Neuron (in vitro differentiated cells): ENCODE measurements around the gene HGFAC.

Experiments
- H2AFZ ChIP-seq: one replicate; pipeline ENCODE4 v1.6.1; 2013; ENCODE audit warnings: low read depth, mild to moderate bottlenecking, inconsistent platforms, low read length, moderate library complexity
- H3K27me3 ChIP-seq: one replicate; pipeline ENCODE4 v1.6.1; 2013; ENCODE audit warnings: low read length; ENCODE audit not compliant: insufficient read depth
- H3K36me3 ChIP-seq: one replicate; pipeline ENCODE4 v1.6.1; 2013; ENCODE audit warnings: low read length; ENCODE audit not compliant: insufficient read depth
- H3K4me1 ChIP-seq: one replicate; pipeline ENCODE4 v1.6.1; 2013; ENCODE audit warnings: low read length; ENCODE audit not compliant: insufficient read depth
- H3K4me3 ChIP-seq: 2 replicates; pipeline ENCODE4 v1.5.1; 2013; ENCODE audit warnings: mild to moderate bottlenecking, low read length, moderate library complexity
- H3K9me3 ChIP-seq: one replicate; pipeline ENCODE4 v1.6.1; 2013; ENCODE audit warnings: low read length

The HGFAC gene

DNA sequence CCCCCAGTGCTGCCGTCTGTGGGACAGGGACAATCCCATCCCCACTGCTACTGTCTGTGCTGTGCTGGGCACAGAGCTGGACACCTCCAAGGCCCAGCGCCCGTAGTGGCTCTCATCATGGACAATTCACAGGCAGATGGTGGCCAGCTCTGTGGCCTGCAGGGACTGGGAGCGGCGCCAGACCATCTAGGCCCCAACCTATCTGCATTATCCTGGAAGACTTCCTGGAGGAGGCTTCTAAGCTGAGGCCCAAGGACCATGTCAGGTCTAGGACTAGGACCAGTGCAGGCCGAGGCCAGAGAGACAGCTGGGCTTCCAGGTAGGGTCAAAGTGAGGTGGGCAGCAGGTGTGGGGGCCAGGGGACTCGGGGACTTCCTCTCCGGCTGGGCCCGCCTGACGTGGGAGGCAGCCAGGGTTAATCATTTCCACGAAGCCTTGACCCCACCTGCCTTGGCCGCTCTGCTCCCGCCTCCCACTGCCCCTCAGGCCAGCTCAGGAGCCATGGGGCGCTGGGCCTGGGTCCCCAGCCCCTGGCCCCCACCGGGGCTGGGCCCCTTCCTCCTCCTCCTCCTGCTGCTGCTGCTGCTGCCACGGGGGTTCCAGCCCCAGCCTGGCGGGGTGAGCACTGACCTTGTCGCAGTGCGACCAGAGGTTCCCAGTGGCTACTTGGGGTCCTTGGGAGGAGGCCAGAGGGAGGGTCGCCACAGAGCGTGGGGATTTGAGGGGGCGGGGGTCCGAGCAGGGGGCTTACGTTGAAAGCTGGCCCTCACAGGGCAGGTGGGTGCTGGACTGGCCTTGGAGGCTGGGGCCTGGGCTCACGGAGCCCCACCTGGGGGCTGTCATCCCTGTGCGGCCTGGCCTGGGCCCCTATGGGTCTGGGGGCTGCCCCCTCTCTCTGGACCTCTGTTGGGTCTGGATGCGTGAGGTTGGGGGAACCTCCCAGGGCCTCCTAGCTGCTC lies at the start of gene HGFAC:
HGFAC (plus strand) TSS at position 468 of the 959 bp plus-strand sequence; CDS start at position 502, 34 bp downstream.
- H3K9me3 ChIP-seq = no peaks in the 10 kb centered on the region
- no peak within 1 kb of the TSS for H2AFZ ChIP-seq
- no peaks in the 10 kb centered on the region for H3K36me3 ChIP-seq
- no peaks in the 10 kb centered on the region for H3K27me3 ChIP-seq
- no peak within 1 kb of the TSS for H3K4me3 ChIP-seq
- no peaks in the 10 kb centered on the region for H3K4me1 ChIP-seq

GRCh38 chr4:3392321-3392720 lies 49.4 kb upstream of the HGFAC start:
- Histone ChIP-seq H3K9me3 (peaks cover 6% of the 10 kb centered on the region), H3K4me1 (peaks cover 22% of the 10 kb centered on the region), H2AFZ (no peak overlapping the region), H3K36me3 (no peaks in the 10 kb centered on the region), H3K27me3 (no peaks in the 10 kb centered on the region), H3K4me3 (no peak overlapping the region)

DNA sequence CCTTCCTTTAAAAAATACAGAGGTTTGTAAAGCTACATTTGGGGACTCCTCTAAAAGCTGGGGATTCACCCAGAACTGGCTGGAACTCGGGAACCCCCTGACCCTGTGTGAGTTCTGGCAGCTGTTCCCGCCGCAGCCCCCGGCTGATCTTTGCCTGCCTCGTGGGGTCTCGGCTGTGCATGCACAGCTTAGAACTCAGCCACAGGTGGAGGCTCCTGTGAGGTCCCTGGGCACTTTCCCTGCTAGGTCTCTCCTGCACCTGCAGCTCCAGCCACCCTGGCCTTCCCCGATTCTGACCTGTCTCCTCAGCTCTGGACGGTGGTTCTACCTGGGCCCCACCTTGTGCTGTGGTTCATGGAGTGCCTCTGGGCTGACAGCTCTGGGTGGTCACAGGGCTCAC lies 48.6 kb upstream of the HGFAC start:
- Histone ChIP-seq H2AFZ (no peak overlapping the region), H3K4me1 (peaks cover 17% of the 10 kb centered on the region), H3K36me3 (no peaks in the 10 kb centered on the region), H3K27me3 (no peaks in the 10 kb centered on the region), H3K4me3 (no peak overlapping the region), H3K9me3 (peaks cover 6% of the 10 kb centered on the region)

DNA sequence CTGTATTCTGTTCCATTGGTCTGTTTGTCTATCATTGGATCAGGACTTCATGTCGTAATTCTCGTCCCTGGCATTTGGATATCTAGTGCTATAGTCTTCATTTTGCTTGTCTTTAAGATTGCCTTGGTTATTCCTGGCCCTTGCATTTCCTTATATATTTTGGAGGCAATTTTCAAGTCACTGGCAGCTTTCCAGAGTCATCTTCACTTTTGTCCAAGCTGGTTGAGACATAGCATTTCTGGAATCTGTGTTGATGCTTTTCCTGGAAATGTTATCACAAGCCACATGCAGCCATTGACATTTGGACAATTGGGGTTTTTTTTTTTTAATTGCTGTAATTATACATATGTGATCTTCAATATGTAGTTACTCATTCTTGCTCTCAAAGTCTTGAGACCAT lies 45.2 kb upstream of the HGFAC start:
- Histone ChIP-seq H2AFZ (no peak overlapping the region), H3K36me3 (no peaks in the 10 kb centered on the region), H3K9me3 (peaks cover 8% of the 10 kb centered on the region), H3K4me1 (peaks cover 5% of the 10 kb centered on the region), H3K27me3 (no peaks in the 10 kb centered on the region), H3K4me3 (no peak overlapping the region)

GRCh38 chr4:3397128-3397527 lies 44.6 kb upstream of the HGFAC start:
- Histone ChIP-seq H3K27me3 (no peaks in the 10 kb centered on the region), H3K9me3 (peaks cover 9% of the 10 kb centered on the region), H3K4me3 (no peak overlapping the region), H3K4me1 (peaks cover 5% of the 10 kb centered on the region), H2AFZ (no peak overlapping the region), H3K36me3 (no peaks in the 10 kb centered on the region)

GRCh38 chr4:3399277-3400194 lies 42.2 kb upstream of the HGFAC start:
- Histone ChIP-seq H3K27me3 (no peaks in the 10 kb centered on the region), H3K4me1 (no peaks in the 10 kb centered on the region), H3K9me3 (peaks cover 22% of the 10 kb centered on the region), H2AFZ (no peak overlapping the region), H3K4me3 (no peak overlapping the region), H3K36me3 (no peaks in the 10 kb centered on the region)

GRCh38 chr4:3401436-3402171 lies 40.2 kb upstream of the HGFAC start:
- H3K36me3 ChIP-seq = no peaks in the 10 kb centered on the region
- no peak overlapping the region for H3K4me3 ChIP-seq
- H2AFZ ChIP-seq = no peak overlapping the region
- no peaks in the 10 kb centered on the region for H3K4me1 ChIP-seq
- no peaks in the 10 kb centered on the region for H3K27me3 ChIP-seq
- peaks cover 25% of the 10 kb centered on the region for H3K9me3 ChIP-seq

DNA sequence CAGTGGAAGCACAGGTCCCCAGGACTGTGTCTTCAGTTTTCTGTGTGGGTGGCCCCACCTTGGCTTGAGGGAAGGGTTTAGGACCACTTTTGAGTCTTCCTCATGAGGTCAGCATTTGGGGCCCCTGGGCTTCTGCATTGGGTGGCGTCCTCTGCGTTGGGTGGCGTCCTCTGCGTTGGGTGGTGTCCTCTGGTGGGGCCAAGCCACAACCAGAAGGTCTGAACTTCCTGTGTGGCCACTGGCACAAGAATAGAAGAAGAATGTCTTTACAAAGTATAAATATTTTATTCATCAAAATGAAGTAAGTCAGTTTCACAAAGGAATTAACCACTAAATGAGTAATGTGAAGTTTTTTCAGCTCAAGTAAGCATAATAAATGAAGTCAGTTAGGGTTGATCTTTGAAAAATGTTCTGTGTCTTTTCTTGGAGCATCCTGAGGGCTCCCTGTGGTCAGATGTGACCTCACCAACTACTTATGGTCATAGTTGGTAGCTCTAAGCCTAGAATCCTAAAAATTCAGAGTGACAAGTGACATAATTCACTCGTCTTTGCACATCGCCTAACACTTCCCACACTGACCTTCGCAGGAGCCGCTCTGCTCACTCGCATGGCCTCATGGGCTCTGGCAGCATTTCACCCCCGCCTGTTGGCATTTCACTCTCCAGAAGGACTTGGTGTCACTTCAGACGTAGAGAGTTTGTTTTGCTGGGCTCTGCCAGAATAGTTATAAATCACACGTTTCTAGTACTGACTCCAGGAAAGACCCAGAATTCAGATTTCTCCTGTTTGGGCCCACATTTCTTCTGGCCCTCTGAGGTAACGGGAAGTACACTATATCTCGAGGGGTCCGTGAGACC lies 39.0 kb upstream of the HGFAC start:
- no peak overlapping the region for H2AFZ ChIP-seq
- H3K9me3 ChIP-seq = peaks cover 24% of the 10 kb centered on the region
- no peaks in the 10 kb centered on the region for H3K27me3 ChIP-seq
- H3K36me3 ChIP-seq = no peaks in the 10 kb centered on the region
- no peaks in the 10 kb centered on the region for H3K4me1 ChIP-seq
- H3K4me3 ChIP-seq = no peak overlapping the region

DNA sequence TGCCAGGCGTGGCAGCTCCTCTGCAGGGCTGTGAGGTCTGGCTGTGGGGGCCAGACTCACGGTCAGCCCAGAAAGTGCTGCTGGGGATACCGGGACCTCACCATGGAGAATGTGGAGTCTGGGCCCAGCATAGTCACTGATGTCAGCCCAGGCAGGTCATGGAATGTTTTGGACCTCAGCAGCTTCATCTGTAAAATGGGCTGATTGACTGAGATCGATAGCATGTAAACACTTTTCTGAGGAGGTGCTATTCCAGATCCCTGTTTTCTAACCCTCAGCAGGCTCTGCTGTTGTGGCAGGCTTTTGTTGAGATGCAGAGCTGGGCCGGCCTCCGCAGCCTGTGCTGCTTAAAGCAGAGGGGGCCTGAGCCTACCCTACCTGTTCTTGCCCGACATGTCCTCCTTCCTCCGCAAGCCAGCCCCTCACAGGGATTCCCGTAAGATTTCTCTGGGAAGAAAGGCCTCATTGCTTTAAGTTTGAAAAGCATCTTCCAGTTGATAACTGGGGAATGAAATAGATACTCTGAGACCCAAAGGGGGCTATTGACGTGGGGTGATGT lies 38.3 kb upstream of the HGFAC start:
- Histone ChIP-seq H3K4me1 (no peaks in the 10 kb centered on the region), H2AFZ (no peak overlapping the region), H3K27me3 (no peaks in the 10 kb centered on the region), H3K4me3 (no peak overlapping the region), H3K36me3 (no peaks in the 10 kb centered on the region), H3K9me3 (peaks cover 24% of the 10 kb centered on the region)

DNA sequence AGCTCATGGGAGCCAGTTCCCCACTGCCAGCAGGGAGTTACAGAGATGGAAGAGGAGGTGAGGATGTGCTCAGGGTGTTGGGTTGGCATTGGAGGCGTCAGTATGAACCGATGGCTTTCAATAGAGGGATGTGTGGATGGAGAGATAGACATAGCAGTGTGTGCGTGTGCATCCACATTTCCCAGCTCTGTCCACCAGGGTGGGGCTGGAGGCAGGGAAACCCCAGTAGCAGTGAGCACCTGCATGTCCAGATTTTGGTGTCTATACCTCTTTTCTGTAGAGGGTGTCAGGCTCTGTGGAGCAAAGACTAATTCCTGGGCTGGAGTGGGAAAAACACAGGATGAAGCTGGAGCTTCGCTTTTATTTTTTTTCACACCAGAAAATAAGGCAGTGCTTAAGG lies 37.2 kb upstream of the HGFAC start:
- Histone ChIP-seq H3K4me1 (no peaks in the 10 kb centered on the region), H3K9me3 (peaks cover 24% of the 10 kb centered on the region), H3K4me3 (no peak overlapping the region), H3K27me3 (no peaks in the 10 kb centered on the region), H3K36me3 (no peaks in the 10 kb centered on the region), H2AFZ (no peak overlapping the region)

GRCh38 chr4:3405176-3405575 lies 36.6 kb upstream of the HGFAC start:
- Histone ChIP-seq H3K4me1 (no peaks in the 10 kb centered on the region), H3K9me3 (peaks cover 24% of the 10 kb centered on the region), H2AFZ (no peak overlapping the region), H3K27me3 (no peaks in the 10 kb centered on the region), H3K36me3 (no peaks in the 10 kb centered on the region), H3K4me3 (no peak overlapping the region)

DNA sequence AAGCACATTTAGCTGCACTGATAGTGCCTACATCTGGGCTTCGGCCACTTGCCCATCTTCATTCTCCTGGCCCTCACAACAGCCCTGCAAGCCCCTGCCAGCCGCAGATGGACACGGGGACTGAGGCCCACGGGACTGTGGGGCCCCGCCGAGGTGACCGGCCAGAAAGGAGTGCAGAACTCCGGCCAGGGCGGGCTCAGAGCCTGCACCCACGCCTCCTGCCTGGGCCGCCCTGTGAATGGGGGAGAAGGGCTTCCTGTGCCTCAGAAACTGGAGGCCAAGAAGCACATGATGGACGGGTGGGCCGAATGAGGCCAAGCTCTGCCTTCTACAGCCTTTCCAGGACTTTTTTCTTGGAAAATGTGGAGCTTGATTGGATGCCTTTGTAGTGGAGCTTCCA lies 35.7 kb upstream of the HGFAC start:
- H3K36me3 ChIP-seq = no peaks in the 10 kb centered on the region

More for the DNA sequence above, 35.7 kb upstream of the HGFAC start:
- no peaks in the 10 kb centered on the region for H3K27me3 ChIP-seq
- peaks cover 28% of the 10 kb centered on the region for H3K9me3 ChIP-seq
- no peak overlapping the region for H3K4me3 ChIP-seq
- no peak overlapping the region for H2AFZ ChIP-seq
- H3K4me1 ChIP-seq = no peaks in the 10 kb centered on the region
